H1 (cell line): Measurements from ENCODE around the gene ERFE. TPM values are rescaled to one million over a fixed set of nuclear protein-coding genes. Genes with fewer than 3 reads are reported as not detected.

Experiments used
- FOSL1 ChIP-seq: IDR thresholded peaks from 2 replicates; pipeline ENCODE4 v1.6.1; 2011; ENCODE audit warnings: mild to moderate bottlenecking, low read depth, low read length, moderate library complexity; ENCODE audit not compliant: insufficient read depth
- TAF1 ChIP-seq: IDR thresholded peaks from 2 replicates; pipeline ENCODE4 v1.6.1; 2011; ENCODE audit warnings: mild to moderate bottlenecking, low read depth, low read length
- polyA plus RNA-seq, 7 experiments: library from polyadenylated mRNA; depleted of rRNA in 3 of 7; stranded (reverse) in 5 of 7; unstranded in 2 of 7; fragments of >200 nt in 5 of 7; fragments of 200-250 nt in 2 of 7; gene quantifications; 1 replicate in 5 of 7; 2 replicates in 1 of 7; 4 replicates in 1 of 7; pipeline versions ENCODE4 v1.2.1 to v1.2.3, GENCODE V29; 2011 to 2013; ENCODE audit warnings: missing spikeins in 2 of 7, mixed read lengths in 2 of 7
- total RNA-seq: library from RNA; stranded (reverse); fragmentation: NEBNext Ultra II Directional; extraction: Animal tissue kit (Norgen Biotek cat#: 25700); gene quantifications from 2 replicates; pipeline ENCODE4 v1.2.1, GENCODE V29; 2021

The ERFE gene
- total and polyA plus RNA-seq, 2 of the 8 experiments (the other 6 are each of a cell fraction or from before 2014, with no cell fraction given) = 2.5 to 3.6 TPM

DNA sequence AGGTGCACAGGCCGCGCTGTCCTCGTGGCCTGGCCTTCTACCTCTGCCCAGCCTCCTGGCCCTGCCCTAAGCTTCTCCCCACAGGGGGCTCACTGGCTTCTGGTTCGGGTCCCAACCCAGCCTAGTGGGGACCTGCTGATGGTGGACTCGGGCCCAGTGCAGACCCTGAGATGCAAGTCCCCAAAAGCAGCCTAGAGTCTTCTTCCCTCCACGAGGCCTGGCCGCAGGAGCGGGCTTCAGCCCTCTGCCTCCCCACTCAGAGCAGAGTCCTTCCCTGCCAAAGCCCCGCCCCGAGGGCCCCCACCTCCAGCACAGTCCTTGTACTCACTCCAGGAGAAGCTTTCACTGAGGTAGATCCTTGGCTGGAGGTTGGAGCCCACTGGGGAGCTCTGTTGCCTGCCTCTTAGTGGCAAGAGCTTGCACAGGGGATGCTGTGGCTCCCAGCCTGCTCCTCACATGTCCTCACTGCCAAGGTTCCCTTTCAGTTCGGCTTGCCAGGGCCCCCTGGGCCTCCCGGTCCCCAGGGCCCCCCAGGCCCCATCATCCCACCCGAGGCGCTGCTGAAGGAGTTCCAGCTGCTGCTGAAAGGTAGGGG is 3.6 kb downstream of the ERFE start (continued):
- TF ChIP-seq FOSL1 (no peak), TAF1 (no peak)
